Measurements from ENCODE around the gene AHSG. TPM values are rescaled to one million over a fixed set of nuclear protein-coding genes. Genes with fewer than 3 reads are reported as not detected.
"Not testable (repeated sequence)": the region's sequence is repeated elsewhere in the genome, so short reads cannot be mapped to it uniquely, and the experiment has no call there.

Gene AHSG
- total and polyA plus RNA-seq, 2 donors (not counting 3 experiments of a cell fraction or from before 2014, with no cell fraction given), result not detected

DNA sequence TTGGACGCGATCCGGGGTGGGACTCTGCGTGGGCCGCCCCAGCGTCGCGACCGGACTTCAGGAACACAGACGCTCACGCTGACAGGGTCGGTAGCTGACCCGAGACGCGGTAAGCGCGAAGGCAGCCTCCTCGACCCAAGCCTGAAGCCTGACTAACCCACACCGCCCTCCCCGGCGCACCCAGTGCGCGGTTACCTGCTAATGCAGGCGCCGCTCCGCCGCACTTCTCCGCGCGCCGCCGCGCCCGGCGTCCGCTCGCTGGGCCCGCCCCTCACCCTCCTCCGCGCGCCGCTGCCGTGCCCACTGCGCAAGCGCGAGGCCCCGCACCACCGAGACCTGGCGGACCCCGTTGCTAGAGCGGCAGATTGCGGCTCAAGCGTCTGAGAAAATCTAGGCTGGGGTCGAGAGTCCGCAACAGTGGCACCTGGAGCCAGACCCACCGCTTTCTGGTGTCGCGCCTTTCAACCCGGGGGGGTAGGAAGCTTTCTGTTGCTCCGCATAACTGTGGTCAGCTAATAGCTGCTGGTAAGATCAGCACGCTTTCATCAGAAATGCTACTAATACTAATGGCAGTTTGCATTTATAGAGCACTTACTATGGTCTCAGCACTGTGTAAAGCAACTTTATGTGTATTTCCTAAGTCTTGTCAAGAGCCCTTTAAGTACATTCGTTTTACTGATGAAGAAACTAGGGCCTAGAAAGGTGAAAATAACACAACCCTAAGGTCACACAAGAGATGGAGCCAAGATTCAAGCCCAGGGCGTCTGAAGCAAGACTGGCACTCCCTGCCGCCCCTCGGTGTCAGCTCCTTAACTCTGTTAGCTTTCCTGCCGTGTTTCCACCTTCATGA is 45.6 kb upstream of the AHSG start, which contains the start of gene TBCCD1:
TBCCD1 (minus strand) TSS at position 268 of the 850 bp plus-strand sequence. CDS start 3,010 bp downstream, outside the sequence.
- peak within 1 kb of the TSS; percentile 54 for H3K27ac ChIP-seq (ENCODE audit: insufficient read depth, low read depth, low read length)
- ChIA-PET POLR2A (no interaction called here), CTCF (interaction anchor here (1.2 to 2.1 kb wide), 5 partner anchors 26 to 584 kb away, joined by 3 to 7 read pairs (median 5); no protein-coding TSS in a partner anchor)
- peak within 1 kb of the TSS; percentile 79 for H2AFZ ChIP-seq (ENCODE audit: low read depth, low read length)
- peak; percentile 96 for TF ChIP-seq POLR2A (IDR thresholded peaks at IDR 0.05; ENCODE audit: low read depth, low read length)
- TF ChIP-seq FOS (IDR thresholded peaks at IDR 0.05; ENCODE audit: borderline replicate concordance, insufficient read depth, low read length), result no peak
- TF ChIP-seq MYC (IDR thresholded peaks at IDR 0.05; ENCODE audit: low read depth, low read length), result no peak
- TF ChIP-seq, protein P1, sequence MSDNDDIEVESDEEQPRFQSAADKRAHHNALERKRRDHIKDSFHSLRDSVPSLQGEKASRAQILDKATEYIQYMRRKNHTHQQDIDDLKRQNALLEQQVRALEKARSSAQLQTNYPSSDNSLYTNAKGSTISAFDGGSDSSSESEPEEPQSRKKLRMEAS (IDR thresholded peaks at IDR 0.05; ENCODE audit: insufficient read depth, insufficient read length), result no peak
- no peak for TF ChIP-seq JUN (IDR thresholded peaks at IDR 0.05; ENCODE audit: borderline replicate concordance, insufficient read depth, insufficient read length, low read depth)
- peak; percentile 99 for TF ChIP-seq POLR2AphosphoS5 (IDR thresholded peaks at IDR 0.05; ENCODE audit: insufficient read depth, low read depth, low read length)
- TF ChIP-seq, protein P2, sequence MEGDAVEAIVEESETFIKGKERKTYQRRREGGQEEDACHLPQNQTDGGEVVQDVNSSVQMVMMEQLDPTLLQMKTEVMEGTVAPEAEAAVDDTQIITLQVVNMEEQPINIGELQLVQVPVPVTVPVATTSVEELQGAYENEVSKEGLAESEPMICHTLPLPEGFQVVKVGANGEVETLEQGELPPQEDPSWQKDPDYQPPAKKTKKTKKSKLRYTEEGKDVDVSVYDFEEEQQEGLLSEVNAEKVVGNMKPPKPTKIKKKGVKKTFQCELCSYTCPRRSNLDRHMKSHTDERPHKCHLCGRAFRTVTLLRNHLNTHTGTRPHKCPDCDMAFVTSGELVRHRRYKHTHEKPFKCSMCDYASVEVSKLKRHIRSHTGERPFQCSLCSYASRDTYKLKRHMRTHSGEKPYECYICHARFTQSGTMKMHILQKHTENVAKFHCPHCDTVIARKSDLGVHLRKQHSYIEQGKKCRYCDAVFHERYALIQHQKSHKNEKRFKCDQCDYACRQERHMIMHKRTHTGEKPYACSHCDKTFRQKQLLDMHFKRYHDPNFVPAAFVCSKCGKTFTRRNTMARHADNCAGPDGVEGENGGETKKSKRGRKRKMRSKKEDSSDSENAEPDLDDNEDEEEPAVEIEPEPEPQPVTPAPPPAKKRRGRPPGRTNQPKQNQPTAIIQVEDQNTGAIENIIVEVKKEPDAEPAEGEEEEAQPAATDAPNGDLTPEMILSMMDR (IDR thresholded peaks at IDR 0.05; ENCODE audit: extremely low read depth in 1 of 2, insufficient read depth in 1 of 2, low read depth in 1 of 2, low read length in 2 of 2), result no peak
- TF ChIP-seq GATA2 (IDR thresholded peaks at IDR 0.05; ENCODE audit: insufficient read depth, insufficient read length, low read depth, low read length), result no peak
- no peak for TF ChIP-seq EZH2 (IDR thresholded peaks at IDR 0.05; ENCODE audit: borderline replicate concordance, low read depth, low read length, severe bottlenecking)
- H3K9me1 ChIP-seq (replicated peaks; ENCODE audit: control insufficient read depth, extremely low read depth, insufficient read depth, low read length), result no peaks in the 10 kb centered on the region
- intact Hi-C loops (cut with micrococcal nuclease) (loop anchor here (2.0 to 5.0 kb wide), 3 partner anchors 26 to 365 kb away; partner anchors contain the start of gene ST6GAL1), dilution Hi-C loops (cut with MboI; ENCODE audit: extremely low pct_ligation_motif_present, low sequenced_read_pairs) (no loop called here)
- H3K36me3 ChIP-seq (ENCODE audit: control insufficient read depth in 2 of 2, extremely low read depth in 1 of 2, insufficient read depth in 2 of 2, low read length in 2 of 2), result peaks cover 0 to 3% of the 10 kb centered on the region in 2 experiments
- H3K4me2 ChIP-seq (ENCODE audit: insufficient read depth, low read length), result peak within 1 kb of the TSS; percentile 84
- no peaks in the 10 kb centered on the region for H3K27me3 ChIP-seq (ENCODE audit: control insufficient read depth in 2 of 2, insufficient read depth in 2 of 2, low read length in 2 of 2)
- BruUV-seq (replicated peaks), result TSS peak; percentile 41
- H3K9ac ChIP-seq (replicated peaks; ENCODE audit: extremely low read depth, insufficient read depth, low read length), result peak within 1 kb of the TSS; percentile 86
- H3K9me3 ChIP-seq (replicated peaks; ENCODE audit: control insufficient read depth, insufficient read depth, low read length), result no peaks in the 10 kb centered on the region
- FAIRE-seq (peak; percentile 85), DNase-seq (ENCODE audit: low read depth, low spot score) (peak; percentile 96)
- H3K4me3 ChIP-seq (replicated peaks in 1 of 3; ENCODE audit: insufficient read depth in 1 of 3, low read depth in 1 of 3, low read length in 3 of 3), result peak within 1 kb of the TSS; percentile 68 to 99 (median 84)
- H3K4me1 ChIP-seq (ENCODE audit: control insufficient read depth, extremely low read depth, insufficient read depth, low read length), result peaks cover 18% of the 10 kb centered on the region
- no peaks in the 10 kb centered on the region for H4K20me1 ChIP-seq (replicated peaks; ENCODE audit: control insufficient read depth, extremely low read depth, insufficient read depth, low read length)
- peaks cover 32% of the 10 kb centered on the region for H3K79me2 ChIP-seq (ENCODE audit: control insufficient read depth, insufficient read depth, low read length)

DNA sequence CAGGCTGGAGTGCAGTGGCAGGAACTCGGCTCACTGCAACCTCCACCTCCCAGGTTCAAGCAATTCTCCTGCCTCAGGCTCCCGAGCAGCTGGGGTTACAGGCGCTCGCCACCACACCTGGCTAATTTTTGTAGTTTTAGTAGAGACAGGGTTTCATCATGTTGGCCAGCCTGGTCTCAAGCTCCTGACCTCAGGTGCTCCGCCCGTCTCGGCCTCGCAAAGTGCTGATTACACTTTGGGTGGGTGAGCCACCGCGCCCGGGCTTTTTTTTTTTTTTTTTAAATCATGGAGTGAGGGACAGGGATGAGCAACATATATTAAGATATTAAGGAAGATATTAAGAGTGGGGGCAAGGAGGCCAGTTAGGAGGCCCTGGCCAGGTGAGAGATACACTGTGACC is 43.5 kb upstream of the AHSG start:
- Histone ChIP-seq H3K4me1 (ENCODE audit: control insufficient read depth, extremely low read depth, insufficient read depth, low read length) (peaks cover 18% of the 10 kb centered on the region), H3K4me3 (replicated peaks in 1 of 3; ENCODE audit: insufficient read depth in 1 of 3, low read depth in 1 of 3, low read length in 3 of 3) (peak overlapping the region in 2 of 3 experiments; percentile 80 to 91), H3K4me2 (ENCODE audit: insufficient read depth, low read length) (peak overlapping the region; percentile 80), H3K79me2 (ENCODE audit: control insufficient read depth, insufficient read depth, low read length) (peaks cover 24% of the 10 kb centered on the region)
- dilution Hi-C loops (cut with MboI; ENCODE audit: extremely low pct_ligation_motif_present, low sequenced_read_pairs); H3K27me3 ChIP-seq (ENCODE audit: control insufficient read depth in 2 of 2, insufficient read depth in 2 of 2, low read length in 2 of 2); H3K9me3 ChIP-seq (replicated peaks; ENCODE audit: control insufficient read depth, insufficient read depth, low read length); H2AFZ ChIP-seq (ENCODE audit: low read depth, low read length); H4K20me1 ChIP-seq (replicated peaks; ENCODE audit: control insufficient read depth, extremely low read depth, insufficient read depth, low read length); H3K9me1 ChIP-seq (replicated peaks; ENCODE audit: control insufficient read depth, extremely low read depth, insufficient read depth, low read length); DNase-seq (ENCODE audit: low read depth, low spot score); H3K9ac ChIP-seq (replicated peaks; ENCODE audit: extremely low read depth, insufficient read depth, low read length); BruUV-seq (replicated peaks); H3K36me3 ChIP-seq (ENCODE audit: control insufficient read depth in 2 of 2, extremely low read depth in 1 of 2, insufficient read depth in 2 of 2, low read length in 2 of 2); H3K27ac ChIP-seq (ENCODE audit: insufficient read depth, low read depth, low read length); FAIRE-seq: not testable (repeated sequence)
- ChIA-PET CTCF (interaction anchor here (1.8 to 2.1 kb wide), 2 partner anchors 28 to 48 kb away, joined by 5 to 7 read pairs; no protein-coding TSS in a partner anchor), POLR2A (interaction anchor here (0.6 kb wide), 1 partner anchor 788 kb away, joined by 5 read pairs; no protein-coding TSS in a partner anchor)
- intact Hi-C loops (cut with micrococcal nuclease), result loop anchor here (5.0 kb wide), 2 partner anchors 253 to 363 kb away; partner anchors contain the start of gene ST6GAL1
